ENCODE measurements around the gene FADD.
"Not testable (repeated sequence)": the region's sequence is repeated elsewhere in the genome, so short reads cannot be mapped to it uniquely, and the experiment has no call there.

FADD gene

DNA sequence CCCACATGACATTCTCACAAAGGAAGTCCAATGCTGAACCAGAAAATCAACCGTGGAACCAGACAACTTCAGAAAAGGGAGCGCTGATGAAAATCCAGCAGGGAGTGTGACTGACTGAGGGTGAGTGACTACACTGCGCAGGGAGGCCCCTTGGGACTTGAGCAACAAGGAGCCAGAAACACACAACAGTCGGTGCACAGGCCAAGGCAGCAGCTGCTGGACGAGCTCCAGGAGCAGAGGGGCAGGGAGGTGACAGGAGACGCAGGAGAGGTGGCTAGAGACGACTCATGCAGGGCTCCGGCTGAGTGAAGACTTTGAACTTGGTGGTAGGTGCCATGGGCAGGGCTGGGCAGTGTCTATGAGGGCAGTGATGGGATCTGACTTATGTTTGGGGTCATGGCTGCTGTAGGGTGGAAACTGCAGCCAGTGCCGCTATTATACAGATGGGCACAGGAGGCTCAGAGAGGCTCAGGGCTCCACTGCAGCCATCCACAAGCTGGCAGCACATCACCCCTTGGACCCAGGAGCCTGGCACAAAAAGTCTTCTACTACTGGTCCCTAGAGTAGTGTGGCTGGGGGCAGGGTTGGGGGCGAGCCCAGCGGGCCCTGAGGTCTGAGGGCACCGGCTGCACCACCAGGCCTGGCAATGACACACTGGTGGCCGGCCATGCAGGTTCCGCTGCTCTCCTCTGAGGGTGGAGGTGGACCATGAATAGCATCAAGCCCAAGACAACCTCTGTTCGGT lies 10.3 kb upstream of the FADD start:
- TF ChIP-seq, protein P1, sequence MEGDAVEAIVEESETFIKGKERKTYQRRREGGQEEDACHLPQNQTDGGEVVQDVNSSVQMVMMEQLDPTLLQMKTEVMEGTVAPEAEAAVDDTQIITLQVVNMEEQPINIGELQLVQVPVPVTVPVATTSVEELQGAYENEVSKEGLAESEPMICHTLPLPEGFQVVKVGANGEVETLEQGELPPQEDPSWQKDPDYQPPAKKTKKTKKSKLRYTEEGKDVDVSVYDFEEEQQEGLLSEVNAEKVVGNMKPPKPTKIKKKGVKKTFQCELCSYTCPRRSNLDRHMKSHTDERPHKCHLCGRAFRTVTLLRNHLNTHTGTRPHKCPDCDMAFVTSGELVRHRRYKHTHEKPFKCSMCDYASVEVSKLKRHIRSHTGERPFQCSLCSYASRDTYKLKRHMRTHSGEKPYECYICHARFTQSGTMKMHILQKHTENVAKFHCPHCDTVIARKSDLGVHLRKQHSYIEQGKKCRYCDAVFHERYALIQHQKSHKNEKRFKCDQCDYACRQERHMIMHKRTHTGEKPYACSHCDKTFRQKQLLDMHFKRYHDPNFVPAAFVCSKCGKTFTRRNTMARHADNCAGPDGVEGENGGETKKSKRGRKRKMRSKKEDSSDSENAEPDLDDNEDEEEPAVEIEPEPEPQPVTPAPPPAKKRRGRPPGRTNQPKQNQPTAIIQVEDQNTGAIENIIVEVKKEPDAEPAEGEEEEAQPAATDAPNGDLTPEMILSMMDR (IDR thresholded peaks at IDR 0.05; ENCODE audit: extremely low read depth, insufficient read depth, missing control alignments), result no peak
- no peak for DNase-seq (ENCODE audit: low spot score)
- in situ Hi-C loops (cut with MboI; ENCODE audit: low pct_unique_long_range_greater_than_20kb, low sequenced_read_pairs, unreplicated experiment), result loop anchor here (10.0 to 25.0 kb wide), 2 partner anchors 268 to 506 kb away; partner anchors contain the start of gene LTO1

DNA sequence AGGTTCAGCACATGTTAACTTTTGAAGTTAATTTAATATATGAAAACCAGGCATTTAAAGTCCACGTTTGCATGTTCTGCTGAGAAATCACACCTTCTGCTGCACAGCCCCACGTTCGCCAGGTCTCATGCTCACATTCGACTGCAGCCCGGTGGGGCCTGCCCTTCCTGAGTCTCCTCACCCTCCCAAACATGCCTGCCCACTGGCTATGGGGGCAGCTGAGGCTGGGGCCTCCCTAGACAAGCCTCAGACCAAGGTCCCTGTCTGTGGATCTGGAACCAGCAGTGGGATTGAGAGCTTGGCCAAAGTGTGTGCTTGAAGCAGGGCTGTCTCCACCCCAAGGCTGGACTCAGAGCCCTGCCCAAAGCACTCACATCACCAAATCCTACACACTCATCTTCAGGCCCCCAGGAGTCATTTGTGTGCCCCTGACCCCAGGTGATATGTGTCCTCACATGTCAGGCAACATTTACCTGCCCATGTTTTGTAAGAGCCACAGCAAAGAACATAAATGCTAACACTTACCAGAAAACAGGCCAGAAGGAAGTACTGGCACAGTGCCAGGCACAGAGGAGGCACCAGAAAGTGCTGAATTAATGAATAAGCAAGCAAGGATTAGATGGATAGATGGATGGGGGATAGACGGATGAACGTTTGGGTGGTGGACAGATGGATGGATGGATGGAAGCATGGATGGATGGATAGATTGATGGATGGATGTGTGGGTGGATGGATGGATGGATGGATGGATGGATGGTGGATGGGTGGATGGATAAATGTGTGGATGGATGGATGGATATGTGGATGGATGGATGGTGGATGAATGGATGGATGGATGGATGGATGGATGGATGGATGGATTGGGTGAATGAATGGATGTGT lies 9.4 kb upstream of the FADD start:
- no peak for DNase-seq (ENCODE audit: low spot score)
- in situ Hi-C loops (cut with MboI; ENCODE audit: low pct_unique_long_range_greater_than_20kb, low sequenced_read_pairs, unreplicated experiment), result loop anchor here (10.0 to 25.0 kb wide), 2 partner anchors 269 to 506 kb away; partner anchors contain the start of gene LTO1
- TF ChIP-seq, protein P1 (IDR thresholded peaks at IDR 0.05; ENCODE audit: extremely low read depth, insufficient read depth, missing control alignments), result no peak

DNA sequence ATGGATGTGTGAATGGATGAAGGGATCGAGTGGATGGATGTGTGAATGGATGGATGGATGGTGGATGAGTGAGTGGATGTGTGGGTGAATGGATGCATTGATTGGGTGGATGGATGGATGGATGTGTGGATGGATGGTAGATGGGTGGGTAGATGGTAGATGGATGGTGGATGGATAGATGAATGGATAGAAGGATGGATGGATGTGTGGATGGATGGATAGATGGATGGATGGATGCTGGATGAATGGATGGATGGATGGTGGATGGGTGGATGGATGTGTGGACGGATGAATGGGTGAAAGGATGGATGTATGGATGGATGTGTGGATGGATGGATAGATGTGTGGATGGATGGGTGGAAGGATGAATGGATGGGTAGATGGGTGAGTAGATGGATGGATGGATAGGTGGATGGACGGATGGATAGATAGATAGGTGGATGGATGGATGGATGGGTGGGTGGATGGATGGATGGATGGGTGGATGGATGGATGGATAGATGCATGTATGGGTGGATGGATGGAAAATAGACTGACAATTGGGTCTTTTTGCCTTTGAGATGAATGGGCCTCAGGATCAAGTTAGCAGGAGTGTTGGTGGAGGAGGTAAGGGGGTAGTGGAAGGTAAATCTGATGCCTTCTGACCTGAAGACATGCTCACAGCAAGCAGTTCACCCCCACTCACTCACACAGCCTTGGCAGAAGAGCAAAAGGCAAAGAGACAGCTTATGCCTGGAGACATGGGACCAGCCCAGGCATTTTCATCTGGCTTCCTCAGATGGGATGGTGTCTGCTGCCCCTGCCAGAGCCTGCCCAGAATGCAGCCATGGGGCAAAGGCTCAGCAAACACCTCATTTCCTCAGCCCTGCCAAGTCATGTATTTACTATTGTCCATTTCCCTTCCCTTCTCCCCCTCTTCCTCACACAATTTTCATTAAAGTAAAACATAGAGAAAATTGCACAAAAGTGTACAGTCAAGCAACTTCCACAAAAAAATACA lies 8.0 kb upstream of the FADD start:
- TF ChIP-seq, protein P1 (IDR thresholded peaks at IDR 0.05; ENCODE audit: extremely low read depth, insufficient read depth, missing control alignments), result no peak
- in situ Hi-C loops (cut with MboI; ENCODE audit: low pct_unique_long_range_greater_than_20kb, low sequenced_read_pairs, unreplicated experiment), result loop anchor here (10.0 to 25.0 kb wide), 2 partner anchors 270 to 508 kb away; partner anchors contain the start of gene LTO1
- no peak for DNase-seq (ENCODE audit: low spot score)

DNA sequence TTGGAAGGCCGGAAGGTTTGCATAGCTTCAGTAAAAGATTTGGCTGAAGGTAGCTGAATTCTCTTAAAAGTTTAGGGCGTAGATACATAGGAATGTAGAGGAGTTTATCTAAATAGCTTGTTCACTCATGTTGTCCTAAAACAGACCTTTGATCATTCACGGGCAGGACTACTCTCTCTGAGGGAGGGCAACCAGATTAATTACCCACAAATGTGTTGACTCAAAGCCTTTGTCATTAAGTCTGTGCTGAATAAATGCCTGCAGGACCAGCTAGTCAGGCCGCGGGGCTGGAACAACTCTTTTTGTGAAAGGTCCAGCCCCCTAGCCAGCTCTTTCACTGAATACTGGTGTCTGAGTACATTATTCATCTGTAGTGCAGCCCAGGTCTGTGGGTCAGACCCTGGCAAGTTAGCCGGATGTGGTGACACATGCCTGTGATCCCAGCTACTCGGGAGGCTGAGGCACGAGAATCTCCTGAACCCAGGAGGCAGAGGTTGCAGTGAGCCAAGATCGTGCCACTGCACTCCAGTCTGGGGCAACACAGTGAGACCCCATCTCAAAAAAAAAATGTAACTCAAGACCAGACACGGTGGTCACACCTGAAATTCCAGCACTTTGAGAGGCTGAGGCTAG lies 2.8 kb upstream of the FADD start:
- no peak for DNase-seq (ENCODE audit: low spot score)
- TF ChIP-seq, protein P1 (IDR thresholded peaks at IDR 0.05; ENCODE audit: extremely low read depth, insufficient read depth, missing control alignments), result no peak
- in situ Hi-C loops (cut with MboI; ENCODE audit: low pct_unique_long_range_greater_than_20kb, low sequenced_read_pairs, unreplicated experiment), result no loop called here

DNA sequence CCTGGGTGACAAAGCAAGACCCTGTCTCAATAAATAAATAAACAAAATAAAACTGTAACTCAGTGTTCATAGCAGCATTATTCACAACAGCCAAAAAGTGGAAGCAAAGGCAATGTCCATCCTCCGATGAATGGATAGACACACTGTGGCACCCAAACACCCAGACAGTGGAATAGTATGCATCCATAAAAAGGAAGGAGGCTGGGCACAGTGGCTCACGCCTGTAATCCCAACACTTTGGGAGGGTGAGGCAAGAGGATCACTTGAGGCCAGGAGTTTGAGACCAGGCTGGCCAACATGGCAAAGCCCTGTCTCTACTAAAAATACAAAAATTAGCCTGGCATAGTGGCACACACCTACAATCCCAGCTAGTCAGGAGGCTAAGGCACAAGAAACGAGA lies 2.0 kb upstream of the FADD start:
- DNase-seq (ENCODE audit: low spot score); in situ Hi-C loops (cut with MboI; ENCODE audit: low pct_unique_long_range_greater_than_20kb, low sequenced_read_pairs, unreplicated experiment): not testable (repeated sequence)

Data from GM13977 (cell line).